Peyer's patch (tissue), 4 donors: ENCODE data around the gene SMC5. TPM values are rescaled to one million over a fixed set of nuclear protein-coding genes. Genes with fewer than 3 reads are reported as not detected.

Experiments used
- DNase-seq, 3 donors: peaks; one replicate each; pipeline ENCODE4 v3.0.0-alpha.2; 2017 to 2019
- H3K27ac ChIP-seq, 4 donors: fragments of 200-600 bp; sonication (generic); one replicate each; pipeline ENCODE4 v1.5.1; 2016 to 2019
- H3K27me3 ChIP-seq, 2 donors: fragments of 200-600 bp; sonication (generic); one replicate each; pipeline ENCODE4 v1.5.1; 2019
- H3K36me3 ChIP-seq, 3 donors: fragments of 200-600 bp; sonication (generic); one replicate each; pipeline ENCODE4 v1.5.1; 2016 to 2019
- H3K4me1 ChIP-seq, 4 donors: fragments of 200-600 bp; sonication (generic); one replicate each; pipeline ENCODE4 v1.5.1; 2016 to 2019
- H3K4me3 ChIP-seq, 4 donors: fragments of 200-600 bp; sonication (generic); 1 replicate in 3 of 4; 2 replicates in 1 of 4; pipeline ENCODE4 v1.5.1; 2016 to 2019; ENCODE audit warnings: mild to moderate bottlenecking in 1 of 4
- H3K9me3 ChIP-seq, 4 donors: fragments of 200-600 bp; sonication (generic); one replicate each; pipeline ENCODE4 v1.5.1; 2016 to 2019; ENCODE audit warnings: mild to moderate bottlenecking in 1 of 4
- CTCF ChIP-seq, 6 experiments: fragments of 450-650 bp in 4 of 6; fragments of 200-600 bp in 2 of 6; sonication (generic) in 1 of 6; IDR thresholded peaks; one replicate each; pipeline ENCODE4 v1.5.1; 2017 to 2019; ENCODE audit warnings: antibody characterized with exemption in 6 of 6, mild to moderate bottlenecking in 3 of 6, moderate library complexity in 1 of 6
- POLR2A ChIP-seq, 2 donors: fragments of 450-650 bp; IDR thresholded peaks; one replicate each; pipeline ENCODE4 v1.5.1; 2017; ENCODE audit warnings: antibody characterized with exemption in 2 of 2, mild to moderate bottlenecking in 2 of 2, moderate library complexity in 2 of 2
- total RNA-seq, 4 donors: library from RNA; depleted of rRNA; stranded (reverse); fragments of >200 nt; gene quantifications; one replicate each; pipeline ENCODE4 v1.1.0, GENCODE V29; 2016

The SMC5 gene
- total RNA-seq, 4 donors from 2014 or later = 23.3 to 235 (median 86.5) TPM

- TF ChIP-seq POLR2A (IDR thresholded peaks at IDR 0.05) (no peak), CTCF (IDR thresholded peaks at IDR 0.05) (no peak)
- Histone ChIP-seq H3K4me1 (peaks cover 0 to under 1% (median 0%) of the 10 kb centered on the region in 4 donors), H3K4me3 (no peak overlapping the region), H3K36me3 (no peaks in the 10 kb centered on the region), H3K9me3 (no peaks in the 10 kb centered on the region), H3K27ac (no peak overlapping the region), H3K27me3 (no peaks in the 10 kb centered on the region)
- no peak for DNase-seq
Measured at GRCh38 chr9:70250221-70250620, 8.6 kb upstream of the SMC5 start.

GRCh38 chr9:70255486-70255885, 3.3 kb upstream of the SMC5 start:
- Histone ChIP-seq H3K36me3 (no peaks in the 10 kb centered on the region), H3K4me3 (no peak overlapping the region), H3K9me3 (no peaks in the 10 kb centered on the region), H3K4me1 (peaks cover under 1 to 21% (median 7%) of the 10 kb centered on the region in 4 donors), H3K27ac (no peak overlapping the region), H3K27me3 (no peaks in the 10 kb centered on the region)
- TF ChIP-seq CTCF (IDR thresholded peaks at IDR 0.05) (no peak), POLR2A (IDR thresholded peaks at IDR 0.05) (no peak)
- DNase-seq = no peak

- Histone ChIP-seq H3K4me1 (peaks cover 3 to 28% (median 10%) of the 10 kb centered on the region in 4 donors), H3K4me3 (peak overlapping the region in 2 of 4 donors; percentile 9 to 71)
- DNase-seq = no peak
Measured at GRCh38 chr9:70256123-70256551, 2.6 kb upstream of the SMC5 start.

GRCh38 chr9:70257502-70257901, 1.3 kb upstream of the SMC5 start:
- H3K27ac ChIP-seq = peak overlapping the region; percentile 86 to 91 (median 90)
- no peak for DNase-seq
- H3K36me3 ChIP-seq = no peaks in the 10 kb centered on the region
- H3K4me3 ChIP-seq = peak overlapping the region in 2 of 4 donors; percentile 64 to 71
- H3K4me1 ChIP-seq = peaks cover 3 to 37% (median 13%) of the 10 kb centered on the region in 4 donors
- H3K27me3 ChIP-seq = no peaks in the 10 kb centered on the region
- H3K9me3 ChIP-seq = no peaks in the 10 kb centered on the region
- TF ChIP-seq POLR2A (IDR thresholded peaks at IDR 0.05) (no peak), CTCF (IDR thresholded peaks at IDR 0.05) (no peak)

More at GRCh38 chr9:70256123-70256551, 2.6 kb upstream of the SMC5 start:
- Histone ChIP-seq H3K27me3 (no peaks in the 10 kb centered on the region), H3K27ac (no peak overlapping the region), H3K9me3 (no peaks in the 10 kb centered on the region), H3K36me3 (no peaks in the 10 kb centered on the region)
- TF ChIP-seq CTCF (IDR thresholded peaks at IDR 0.05) (no peak), POLR2A (IDR thresholded peaks at IDR 0.05) (no peak)

GRCh38 chr9:70257991-70258691, 637 bp upstream of the SMC5 start:
- H3K27me3 ChIP-seq = no peaks in the 10 kb centered on the region
- no peaks in the 10 kb centered on the region for H3K9me3 ChIP-seq
- H3K27ac ChIP-seq = peak overlapping the region; percentile 86 to 91 (median 90)
- TF ChIP-seq POLR2A (IDR thresholded peaks at IDR 0.05) (no peak), CTCF (IDR thresholded peaks at IDR 0.05) (no peak)
- no peaks in the 10 kb centered on the region for H3K36me3 ChIP-seq
- H3K4me3 ChIP-seq = peak overlapping the region; percentile 64 to 93 (median 78)
- peaks cover 3 to 37% (median 13%) of the 10 kb centered on the region in 4 donors for H3K4me1 ChIP-seq
- peak; percentile 19 to 87 (median 54) for DNase-seq
